NCI-H2171 treated with DMSO at 0.1 percent for 48 hours (cell line): ENCODE results near the gene ADCY5.
A peak's percentile ranks its signal among the peaks of the same experiment; 100 is the strongest.
"Not testable (repeated sequence)": the region's sequence is repeated elsewhere in the genome, so short reads cannot be mapped to it uniquely, and the experiment has no call there.

Source experiments
- DNase-seq: peaks from one replicate; lab custom pipeline; 2025; lab: John Stamatoyannopoulos, UW

Gene ADCY5

DNA sequence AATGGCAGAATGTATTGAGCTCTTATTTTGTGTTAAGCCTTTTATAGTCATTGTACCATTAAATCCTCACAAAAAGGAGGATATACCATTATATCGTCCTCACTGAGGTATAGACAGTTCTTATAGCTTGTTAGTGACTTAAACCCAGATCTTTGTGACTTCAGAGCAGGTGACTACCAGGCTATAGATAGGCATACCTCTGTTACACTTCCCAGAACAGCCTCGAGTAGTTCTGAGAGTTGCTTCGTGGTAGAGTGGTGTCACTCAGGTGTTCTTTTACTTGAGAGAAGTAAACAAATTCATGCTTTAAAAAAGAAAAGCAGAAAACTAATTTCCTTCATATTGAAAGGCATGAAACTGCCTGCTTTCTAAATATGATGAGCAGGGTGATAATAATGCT is 187.2 kb downstream of the ADCY5 start:
- DNase-seq = no peak

DNA sequence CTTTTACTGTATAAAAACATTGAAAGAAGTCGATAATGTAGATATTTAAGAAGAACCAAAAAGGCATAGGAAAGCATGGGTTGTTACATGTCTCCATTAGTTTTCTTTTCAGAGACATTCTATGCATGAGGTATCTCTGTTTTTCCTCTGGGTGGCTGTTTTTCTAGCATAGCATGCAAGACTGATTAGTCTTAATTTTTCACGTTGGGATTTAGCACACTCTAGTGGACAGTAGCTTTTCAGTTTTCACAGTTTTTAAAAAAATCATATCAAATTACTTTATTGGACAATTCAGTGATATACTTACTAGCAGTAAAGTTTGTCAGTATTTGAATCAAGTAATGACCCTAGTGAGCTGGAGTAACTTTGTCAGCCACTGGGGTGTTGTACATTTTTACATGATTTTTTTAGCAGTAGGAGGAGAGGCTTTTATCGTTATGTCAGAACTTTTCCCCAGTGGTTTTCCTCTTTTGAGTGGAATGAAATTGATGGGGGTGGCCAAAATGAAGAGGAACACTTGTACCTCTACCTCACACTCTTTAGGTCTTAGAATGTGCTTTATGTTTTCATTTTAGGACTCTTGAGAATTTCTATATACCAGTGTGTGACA is 190.0 kb downstream of the ADCY5 start:
- peak; percentile 88 for DNase-seq

- no peak for DNase-seq
Observed at GRCh38 chr3:123258359-123258758, 190.5 kb downstream of the ADCY5 start.

GRCh38 chr3:123256256-123256655 is 192.6 kb downstream of the ADCY5 start:
- no peak for DNase-seq

- no peak for DNase-seq
Observed at GRCh38 chr3:123246866-123247265, 202.0 kb downstream of the ADCY5 start.

- peak; percentile 24 for DNase-seq
Observed at GRCh38 chr3:123244128-123244527, 204.8 kb downstream of the ADCY5 start.

DNA sequence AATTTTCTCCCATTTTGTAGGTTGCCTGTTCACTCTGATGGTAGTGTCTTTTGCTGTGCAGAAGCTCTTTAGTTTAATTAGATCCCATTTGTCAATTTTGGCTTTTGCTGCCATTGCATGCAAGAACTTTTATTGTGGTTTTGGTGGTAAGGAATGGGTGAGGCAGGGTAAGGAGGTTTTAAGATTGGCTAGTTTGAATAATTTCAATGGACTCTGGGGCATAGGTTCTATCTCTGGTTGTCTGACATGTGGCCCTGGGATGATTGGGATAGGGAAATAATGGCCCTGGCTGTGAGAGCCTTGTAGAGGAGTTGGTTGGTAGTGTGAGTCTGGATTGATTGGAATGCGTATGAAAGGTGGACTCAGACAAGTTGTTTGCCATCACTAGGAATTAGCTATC is 209.1 kb downstream of the ADCY5 start:
- no peak for DNase-seq

DNA sequence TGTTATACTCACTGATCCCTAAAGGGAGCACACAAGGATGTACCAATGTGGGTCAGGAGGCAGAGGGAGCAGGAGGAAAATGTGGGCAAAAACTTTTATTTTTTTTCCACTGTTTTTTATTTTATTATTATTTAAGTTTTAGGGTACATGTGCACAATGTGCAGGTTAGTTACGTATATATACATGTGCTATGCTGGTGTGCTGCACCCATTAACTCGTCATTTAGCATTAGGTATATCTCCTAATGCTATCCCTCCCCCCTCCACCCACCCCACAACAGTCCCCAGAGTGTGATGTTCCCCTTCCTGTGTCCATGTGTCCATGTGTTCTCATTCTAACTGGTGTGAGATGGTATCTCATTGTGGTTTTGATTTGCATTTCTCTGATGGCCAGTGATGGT is 209.7 kb downstream of the ADCY5 start:
- not testable (repeated sequence) for DNase-seq

GRCh38 chr3:123236902-123237301 is 212.0 kb downstream of the ADCY5 start:
- no peak for DNase-seq
